HPDE6-E6E7 (cell line): ENCODE measurements around the gene PRR29.
"Not testable (repeated sequence)": the region's sequence is repeated elsewhere in the genome, so short reads cannot be mapped to it uniquely, and the experiment has no call there.

Source experiments
- DNase-seq: peaks from one replicate; pipeline ENCODE4 v3.0.0; 2011; ENCODE audit warnings: missing footprints; ENCODE audit errors: extremely low spot score

PRR29 gene

GRCh38 chr17:64015447-64015846 is 17.3 kb downstream of the PRR29 start:
- DNase-seq, result no peak

- no peak for DNase-seq
Observed at GRCh38 chr17:64016231-64016784, 18.2 kb downstream of the PRR29 start.

GRCh38 chr17:64016974-64017373 is 18.8 kb downstream of the PRR29 start:
- DNase-seq, result no peak

GRCh38 chr17:64017381-64017980 is 19.3 kb downstream of the PRR29 start:
- no peak for DNase-seq

DNA sequence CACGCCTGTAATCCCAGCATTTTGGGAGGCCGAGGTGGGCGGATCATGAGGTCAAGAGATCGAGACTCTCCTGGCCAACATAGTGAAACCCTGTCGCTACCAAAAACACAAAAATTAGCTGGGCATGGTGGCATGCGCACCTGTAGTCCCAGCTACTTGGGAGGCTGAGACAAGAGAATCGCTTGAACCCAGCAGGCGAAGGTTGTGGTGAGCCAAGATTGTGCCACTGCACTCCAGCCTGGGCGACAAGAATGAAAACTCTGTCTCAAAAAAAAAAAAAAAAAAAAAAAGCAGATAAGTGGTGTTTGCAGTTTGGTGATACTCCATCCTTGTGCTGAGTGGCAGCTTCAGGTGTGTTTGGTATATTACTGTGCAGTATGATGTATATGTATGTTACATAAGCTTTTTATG is 21.4 kb downstream of the PRR29 start:
- DNase-seq, result not testable (repeated sequence)

- no peak for DNase-seq
Observed at GRCh38 chr17:64020056-64020766, 22.1 kb downstream of the PRR29 start, which contains the start of gene ICAM2. Gene ICAM2 (minus strand): TSS chr17:64020633. CDS start chr17:64006691, 13,942 bp downstream.

DNA sequence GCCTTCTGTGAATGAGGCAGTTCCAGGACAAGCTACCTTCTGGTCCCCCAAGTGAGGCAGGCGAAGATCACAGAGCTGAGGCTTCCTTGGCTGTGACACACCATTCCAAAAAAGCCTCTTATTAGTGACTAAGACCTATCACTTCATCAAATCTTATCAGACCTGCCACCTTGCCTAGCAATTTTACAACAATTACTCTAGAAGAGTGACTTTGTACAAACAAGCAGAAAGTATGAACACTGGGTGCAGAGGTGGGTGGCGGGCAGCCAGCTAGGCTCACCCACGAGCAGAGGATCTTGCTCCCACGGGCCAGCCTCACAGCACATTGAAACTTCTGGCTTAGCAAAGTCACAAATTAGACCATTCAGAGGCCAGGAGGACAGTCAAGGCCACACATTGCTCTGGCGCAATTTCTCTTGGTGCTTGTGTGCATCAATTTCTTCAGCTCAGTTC is 24.5 kb downstream of the PRR29 start:
- DNase-seq, result no peak

- DNase-seq, result no peak
Observed at GRCh38 chr17:64024215-64024654, 26.1 kb downstream of the PRR29 start.

DNA sequence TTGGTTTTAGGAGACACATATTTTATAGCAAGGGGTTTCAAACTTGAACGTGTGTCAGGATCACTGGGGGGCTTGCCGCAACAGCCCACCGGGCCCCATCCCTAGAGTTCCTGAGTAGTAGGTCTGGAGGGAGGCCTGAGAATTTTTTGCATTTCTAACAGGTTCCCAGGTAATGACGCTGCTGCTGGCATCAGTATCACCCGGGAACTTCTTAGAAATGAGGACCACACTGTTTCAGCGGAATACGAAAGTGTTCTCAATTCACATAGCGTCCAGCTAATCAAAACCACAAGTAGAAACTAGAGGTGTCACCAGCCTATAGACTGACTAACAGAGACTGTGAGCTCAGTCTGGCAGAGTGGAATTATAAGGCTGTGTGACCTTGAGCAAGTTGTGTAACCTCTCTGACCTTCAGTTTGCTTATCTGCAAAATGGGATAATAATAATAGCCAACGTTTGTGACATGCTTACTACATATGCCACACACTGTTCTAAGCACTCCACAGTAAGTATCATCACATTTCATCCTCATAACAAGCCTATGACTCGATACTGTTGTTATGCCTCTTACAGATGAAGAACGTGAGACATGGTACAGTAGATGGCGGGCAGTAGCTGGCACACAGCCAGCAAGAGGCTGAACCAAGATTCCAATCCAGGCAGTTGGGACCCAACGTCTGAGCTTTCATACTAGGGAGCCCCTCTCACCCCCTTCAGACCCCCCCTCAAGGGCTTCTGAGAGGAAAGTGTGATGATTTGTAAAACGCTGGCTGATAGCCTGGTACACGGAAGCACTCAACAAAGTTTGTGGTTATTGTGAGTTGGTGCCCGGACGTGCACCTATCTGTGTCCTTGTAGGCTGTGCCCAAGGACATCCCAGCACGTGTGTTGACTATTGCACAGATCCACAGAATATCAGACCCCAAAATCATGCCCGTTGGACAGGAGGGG is 26.9 kb downstream of the PRR29 start:
- no peak for DNase-seq

- DNase-seq, result peak; percentile 70
Observed at GRCh38 chr17:64025732-64026294, 27.7 kb downstream of the PRR29 start.

GRCh38 chr17:64028874-64029464 is 30.8 kb downstream of the PRR29 start:
- peak; percentile 70 for DNase-seq

DNA sequence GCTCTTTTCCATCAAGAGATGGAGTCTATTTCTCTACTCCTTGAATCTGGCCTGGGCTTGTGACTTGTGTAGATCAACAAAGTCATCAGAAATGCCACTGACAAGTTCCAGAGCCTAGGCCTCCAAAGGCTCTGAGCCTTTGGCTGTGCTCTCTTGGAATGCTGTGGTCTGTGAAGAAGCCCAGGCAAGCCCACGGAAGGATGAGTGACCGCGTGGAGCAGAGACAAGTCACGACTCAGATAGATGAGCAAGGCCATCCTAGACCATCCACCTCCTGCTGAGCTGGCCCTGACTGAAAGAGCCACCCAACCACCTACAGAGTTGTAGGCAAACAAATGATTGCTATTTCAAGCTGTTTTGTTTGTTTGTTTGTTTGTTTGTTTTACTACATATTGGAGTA is 33.9 kb downstream of the PRR29 start:
- no peak for DNase-seq

DNA sequence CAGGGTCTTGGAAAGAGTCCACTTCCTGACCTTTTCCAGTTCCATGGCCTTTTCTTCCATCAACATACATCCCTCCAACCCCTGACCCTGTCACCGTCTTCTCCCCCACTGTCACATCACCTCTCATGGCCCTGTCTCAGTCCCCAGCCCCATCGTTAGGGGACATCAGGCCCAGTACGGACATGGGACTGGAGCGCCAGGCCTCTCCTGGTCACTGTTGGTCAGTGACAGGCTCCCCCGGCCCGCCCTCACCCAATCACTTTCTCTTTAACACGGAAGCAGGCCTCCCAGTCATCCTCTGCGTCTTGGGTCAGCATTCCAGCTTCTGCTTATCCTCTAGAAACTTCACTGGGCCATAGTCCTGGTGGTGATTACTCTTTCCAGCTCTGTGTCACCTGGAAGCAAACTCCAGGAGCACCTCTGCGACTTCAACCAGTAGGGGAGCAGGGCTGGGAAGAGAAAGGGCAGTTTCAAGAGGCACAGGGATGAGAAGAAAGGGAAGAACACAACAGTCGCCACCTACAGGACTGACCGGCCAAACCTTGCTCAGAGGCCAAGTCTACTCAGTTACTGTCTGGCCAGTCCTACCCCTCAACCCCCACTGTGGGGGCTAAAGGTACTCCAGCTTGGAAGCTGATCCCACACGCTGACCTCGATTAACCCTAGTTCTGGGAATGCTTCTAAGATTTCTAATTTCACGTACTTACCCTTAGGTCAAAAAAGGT is 38.2 kb downstream of the PRR29 start:
- no peak for DNase-seq

- DNase-seq, result no peak
Observed at GRCh38 chr17:64037180-64037579, 39.0 kb downstream of the PRR29 start.

DNA sequence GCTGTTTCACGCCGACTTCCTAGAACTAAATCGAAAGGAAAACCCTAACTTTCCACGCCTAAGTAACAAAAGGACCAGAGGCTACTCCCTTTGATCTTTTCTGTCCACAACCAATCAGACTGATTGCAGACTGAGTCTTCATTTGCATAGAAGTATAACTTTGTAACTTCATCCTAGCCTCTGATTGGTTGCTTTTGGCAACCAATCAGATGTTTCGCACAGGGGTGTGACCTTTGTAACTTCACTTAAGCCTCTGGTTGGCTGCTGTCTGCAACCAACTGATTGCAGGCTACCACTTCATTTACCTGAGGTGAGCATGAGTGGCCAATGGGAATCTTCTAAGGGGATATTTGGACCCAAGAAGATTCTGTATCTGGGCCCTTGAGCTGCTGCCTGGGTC is 39.7 kb downstream of the PRR29 start:
- no peak for DNase-seq

DNA sequence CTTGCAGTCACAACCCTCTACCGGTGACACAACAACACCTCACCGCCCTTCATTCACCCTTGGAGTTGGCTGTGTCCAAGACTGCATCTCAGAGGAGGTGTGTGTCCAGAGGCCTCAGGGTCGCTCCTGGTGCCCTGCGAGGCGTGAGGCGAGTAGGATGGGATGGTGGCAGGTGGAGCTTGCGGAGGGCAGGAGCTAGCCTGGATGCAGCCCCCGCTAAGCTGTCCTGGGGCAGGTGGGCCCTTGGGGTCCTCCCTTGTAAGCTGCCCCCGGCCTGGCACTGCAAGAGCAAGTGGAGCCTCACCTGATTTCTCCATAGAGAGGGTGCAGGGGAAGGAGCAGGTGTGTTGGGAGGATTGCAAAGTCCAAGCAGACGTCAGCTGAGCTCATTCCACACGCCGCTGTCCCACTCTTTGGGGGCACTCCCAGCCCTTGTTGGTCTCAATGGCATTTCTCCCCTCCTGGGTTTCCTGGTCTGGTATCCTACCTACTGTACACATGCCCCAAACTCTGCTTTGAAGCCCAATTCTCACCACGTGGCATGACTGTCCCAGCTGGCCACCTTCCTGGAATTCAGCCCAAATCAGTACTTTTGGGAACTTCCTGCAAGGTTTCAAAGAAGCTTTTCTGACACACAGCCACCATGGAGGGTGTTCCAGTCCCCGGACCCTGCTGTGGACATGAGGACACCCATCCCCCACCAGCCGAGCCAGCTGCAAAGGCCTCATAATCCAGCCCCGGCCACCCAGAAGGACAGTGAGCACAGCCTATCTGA is 40.4 kb downstream of the PRR29 start:
- DNase-seq, result no peak

- no peak for DNase-seq
Observed at GRCh38 chr17:64039106-64039400, 40.9 kb downstream of the PRR29 start.

DNA sequence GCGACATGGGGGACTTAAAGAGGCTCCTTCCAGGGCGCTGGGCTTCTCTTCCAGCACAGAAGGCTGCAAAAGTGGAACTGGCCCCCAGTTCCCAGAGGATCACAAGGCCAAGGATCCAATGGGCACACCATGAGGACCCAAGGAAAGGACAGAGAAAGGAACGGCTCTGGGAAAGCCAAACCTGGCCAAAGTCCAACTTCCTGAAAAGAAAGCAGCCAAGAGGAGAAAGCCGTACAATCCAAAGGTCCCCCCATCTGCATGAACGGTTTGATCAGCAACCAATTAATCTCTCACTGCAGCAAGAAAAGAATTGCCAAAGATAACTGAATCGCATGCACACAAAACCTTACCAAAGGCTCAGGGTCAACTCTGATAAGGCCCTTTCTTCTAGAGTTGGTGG is 42.1 kb downstream of the PRR29 start:
- DNase-seq, result no peak

DNA sequence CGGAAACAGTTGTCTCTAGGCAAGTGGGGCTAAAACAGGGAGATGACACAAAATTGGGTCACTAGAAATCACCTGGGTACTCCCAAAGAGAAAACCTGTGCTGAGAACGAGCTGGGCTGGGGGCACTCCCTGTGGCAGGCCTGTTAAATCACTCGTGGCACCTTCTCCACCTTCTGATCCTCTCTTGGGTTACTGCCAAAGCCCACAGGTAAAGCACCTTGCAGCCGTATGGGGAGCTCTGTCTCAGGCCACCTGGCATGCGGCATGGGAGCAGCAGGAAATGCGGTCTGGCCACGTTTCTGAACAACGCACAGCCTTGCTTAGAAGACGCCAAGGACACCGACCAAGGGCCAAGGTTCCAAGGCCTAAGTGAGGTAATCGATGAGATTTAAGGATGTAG is 43.8 kb downstream of the PRR29 start:
- DNase-seq, result no peak
